H9 (cell line): ENCODE results near the gene ZSWIM8. TPM values are rescaled to one million over a fixed set of nuclear protein-coding genes. Genes with fewer than 3 reads are reported as not detected.

ENCODE experiments used
- DNase-seq: peaks from one replicate; pipeline ENCODE4 v3.0.0-alpha.2; 2017
- H2AFZ ChIP-seq: one replicate; pipeline ENCODE4 v1.6.1; 2013; ENCODE audit warnings: mild to moderate bottlenecking, low read length, control low read depth, moderate library complexity
- H2AK5ac ChIP-seq: 2 replicates; pipeline ENCODE4 v1.6.1; 2013; ENCODE audit warnings: low read length, control low read depth, mixed read lengths; ENCODE audit not compliant: insufficient read length
- H2BK120ac ChIP-seq: one replicate; pipeline ENCODE4 v1.6.1; 2013; ENCODE audit warnings: low read depth, mild to moderate bottlenecking, low read length, control low read depth, inconsistent platforms; ENCODE audit not compliant: poor library complexity, severe bottlenecking
- H2BK12ac ChIP-seq: 2 replicates; pipeline ENCODE4 v1.6.1; 2013; ENCODE audit warnings: low read length, control low read depth, mixed read lengths, low read depth; ENCODE audit not compliant: insufficient read length
- H2BK15ac ChIP-seq: 2 replicates; pipeline ENCODE4 v1.6.1; 2013; ENCODE audit warnings: low read depth, low read length, control low read depth
- H2BK20ac ChIP-seq: one replicate; pipeline ENCODE4 v1.6.1; 2013; ENCODE audit warnings: low read depth, mild to moderate bottlenecking, low read length, control low read depth, inconsistent platforms; ENCODE audit not compliant: poor library complexity, severe bottlenecking
- H2BK5ac ChIP-seq: 2 replicates; pipeline ENCODE4 v1.6.1; 2013; ENCODE audit warnings: low read length, control low read depth, mixed read lengths; ENCODE audit not compliant: insufficient read length
- H3K14ac ChIP-seq: 2 replicates; pipeline ENCODE4 v1.6.1; 2013; ENCODE audit warnings: low read length, control low read depth; ENCODE audit not compliant: insufficient read depth
- H3K18ac ChIP-seq: 2 replicates; pipeline ENCODE4 v1.6.1; 2013; ENCODE audit warnings: low read depth, mild to moderate bottlenecking, mixed read lengths, low read length, control low read depth; ENCODE audit not compliant: insufficient read length
- H3K23ac ChIP-seq: 2 replicates; pipeline ENCODE4 v1.6.1; 2013; ENCODE audit warnings: low read length, control low read depth, mixed read lengths, low read depth; ENCODE audit not compliant: insufficient read length
- H3K23me2 ChIP-seq: 2 replicates; pipeline ENCODE4 v1.6.1; 2013; ENCODE audit warnings: low read depth, mild to moderate bottlenecking, mixed read lengths, low read length, control low read depth; ENCODE audit not compliant: insufficient read length, poor library complexity, severe bottlenecking
- H3K27ac ChIP-seq: 2 replicates; pipeline ENCODE4 v1.5.1; 2013; ENCODE audit warnings: low read length, control low read depth, mixed read lengths, low read depth; ENCODE audit not compliant: insufficient read length
- H3K27me3 ChIP-seq: 2 replicates; pipeline ENCODE4 v1.6.1; 2013; ENCODE audit warnings: low read length, control low read depth, inconsistent platforms; ENCODE audit not compliant: insufficient read depth
- H3K4ac ChIP-seq: 2 replicates; pipeline ENCODE4 v1.6.1; 2013; ENCODE audit warnings: low read depth, mild to moderate bottlenecking, control low read depth, inconsistent platforms, low read length, moderate library complexity
- H3K4me1 ChIP-seq: 2 replicates; pipeline ENCODE4 v1.6.1; 2013; ENCODE audit warnings: low read length, control low read depth, inconsistent platforms; ENCODE audit not compliant: insufficient read depth
- H3K4me2 ChIP-seq: 2 replicates; pipeline ENCODE4 v1.6.1; 2013; ENCODE audit warnings: low read length, control low read depth, mixed read lengths; ENCODE audit not compliant: insufficient read length, insufficient read depth
- H3K56ac ChIP-seq: 2 replicates; pipeline ENCODE4 v1.6.1; 2013; ENCODE audit warnings: low read depth, mild to moderate bottlenecking, mixed read lengths, low read length, control low read depth; ENCODE audit not compliant: insufficient read length
- H3K79me1 ChIP-seq: 2 replicates; pipeline ENCODE4 v1.6.1; 2013; ENCODE audit warnings: low read depth, mild to moderate bottlenecking, moderate library complexity, low read length, control low read depth, inconsistent platforms; ENCODE audit not compliant: insufficient read depth, poor library complexity, severe bottlenecking
- H3K79me2 ChIP-seq: 2 replicates; pipeline ENCODE4 v1.6.1; 2013; ENCODE audit warnings: low read length, control low read depth, inconsistent platforms; ENCODE audit not compliant: insufficient read depth
- H3K9ac ChIP-seq: 2 replicates; pipeline ENCODE4 v1.6.1; 2013; ENCODE audit warnings: low read length, control low read depth, mixed read lengths; ENCODE audit not compliant: insufficient read length; ENCODE audit errors: extremely low read depth
- H3K9me3 ChIP-seq: one replicate; pipeline ENCODE4 v1.6.1; 2013; ENCODE audit warnings: low read depth, low read length, inconsistent platforms; ENCODE audit not compliant: control insufficient read depth
- H3T11ph ChIP-seq: one replicate; pipeline ENCODE4 v1.6.1; 2013; ENCODE audit warnings: mild to moderate bottlenecking, low read length, control low read depth, inconsistent platforms
- H4K20me1 ChIP-seq: one replicate; pipeline ENCODE4 v1.6.1; 2013; ENCODE audit not compliant: control insufficient read depth, insufficient read length, insufficient read depth
- H4K5ac ChIP-seq: 2 replicates; pipeline ENCODE4 v1.6.1; 2013; ENCODE audit warnings: low read depth, mild to moderate bottlenecking, mixed read lengths, low read length, control low read depth; ENCODE audit not compliant: insufficient read length
- H4K8ac ChIP-seq: replicated peaks from 2 replicates; pipeline ENCODE4 v1.6.1; 2013; ENCODE audit warnings: low read length, control low read depth, mixed read lengths, low read depth; ENCODE audit not compliant: insufficient read length
- H4K91ac ChIP-seq: 2 replicates; pipeline ENCODE4 v1.6.1; 2013; ENCODE audit warnings: low read depth, mild to moderate bottlenecking, moderate library complexity, mixed read lengths, low read length, control low read depth; ENCODE audit not compliant: insufficient read length
- H3K27ac Mint-ChIP-seq, 3 experiments: 2 replicates in 2 of 3; 3 replicates in 1 of 3; pipeline ENCODE4 v1.8.0; 2020 to 2021; ENCODE audit warnings: mixed read lengths in 3 of 3, mild to moderate bottlenecking in 1 of 3, moderate library complexity in 1 of 3
- H3K27me3 Mint-ChIP-seq: 2 replicates; pipeline ENCODE4 v1.8.0; 2021; ENCODE audit warnings: low read depth, mild to moderate bottlenecking, moderate library complexity, mixed read lengths
- H3K36me3 Mint-ChIP-seq, 3 experiments: 2 replicates in 2 of 3; 3 replicates in 1 of 3; pipeline ENCODE4 v1.8.0; 2020 to 2021; ENCODE audit warnings: low read depth in 3 of 3, mixed read lengths in 3 of 3; ENCODE audit not compliant: insufficient read depth in 1 of 3
- H3K4me1 Mint-ChIP-seq, 2 experiments: 2 replicates each; pipeline ENCODE4 v1.8.0; 2020; ENCODE audit warnings: mixed read lengths in 2 of 2
- H3K4me3 Mint-ChIP-seq, 2 experiments: 2 replicates in 1 of 2; 3 replicates in 1 of 2; pipeline ENCODE4 v1.8.0; 2020 to 2021; ENCODE audit warnings: mild to moderate bottlenecking in 2 of 2, mixed read lengths in 2 of 2, moderate library complexity in 1 of 2
- H3K9me3 Mint-ChIP-seq, 2 experiments: 2 replicates in 1 of 2; 3 replicates in 1 of 2; pipeline ENCODE4 v1.8.0; 2020; ENCODE audit warnings: mild to moderate bottlenecking in 2 of 2, mixed read lengths in 2 of 2, moderate library complexity in 1 of 2
- WGBS: extraction: QIAGEN DNeasy Blood & Tissue Kit; methylation state at CpG from one replicate; pipeline ENCODE4 v1.1.7; 2013; ENCODE audit warnings: missing lambda C conversion rate, low lambda C conversion rate, mixed read lengths; ENCODE audit not compliant: insufficient read length; ENCODE audit errors: extremely low coverage; 5-methylcytosine and 5-hydroxymethylcytosine counted together
- total RNA-seq: library from RNA; stranded (reverse); gene quantifications from 2 replicates; pipeline ENCODE4 v1.2.1, GENCODE V29; 2021
- TF ChIP-seq, protein P1 (sequence below): fragments of 200-600 bp; sonication (generic); conservative IDR thresholded peaks from 3 replicates; pipeline ENCODE4 v1.8.0; 2021; ENCODE audit warnings: antibody characterized with exemption, mild to moderate bottlenecking

Gene ZSWIM8
- total RNA-seq, 1 experiment from 2014 or later: 41.0 TPM

DNA sequence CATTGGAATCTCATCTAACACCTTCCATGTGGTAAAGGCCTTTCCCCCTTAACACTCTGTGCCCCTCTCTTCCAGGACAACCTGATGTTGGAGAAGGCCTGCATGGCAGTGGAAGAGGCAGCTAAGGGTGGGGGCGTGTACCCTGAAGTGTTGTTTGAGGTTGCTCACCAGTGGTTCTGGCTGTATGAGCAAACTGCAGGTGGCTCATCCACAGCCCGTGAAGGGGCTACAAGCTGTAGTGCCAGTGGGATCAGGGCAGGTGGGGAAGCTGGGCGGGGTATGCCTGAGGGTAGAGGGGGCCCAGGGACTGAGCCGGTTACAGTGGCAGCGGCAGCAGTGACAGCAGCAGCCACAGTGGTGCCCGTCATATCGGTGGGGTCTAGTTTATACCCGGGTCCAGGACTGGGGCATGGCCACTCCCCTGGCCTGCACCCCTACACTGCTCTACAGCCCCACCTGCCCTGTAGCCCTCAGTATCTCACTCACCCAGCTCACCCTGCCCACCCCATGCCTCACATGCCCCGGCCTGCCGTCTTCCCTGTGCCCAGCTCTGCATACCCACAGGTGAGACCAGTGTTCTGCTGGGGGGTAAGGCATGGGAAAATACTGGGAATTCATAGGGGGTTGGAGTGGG, 13.6 kb downstream of the ZSWIM8 start:
- Histone ChIP-seq H3K79me2 (no peaks in the 10 kb centered on the region), H4K20me1 (no peaks in the 10 kb centered on the region), H3K79me1 (no peaks in the 10 kb centered on the region), H3K4me1 (no peaks in the 10 kb centered on the region), H4K8ac (no peak overlapping the region), H2BK12ac (no peak overlapping the region), H2BK5ac (no peak overlapping the region), H2AFZ (no peak overlapping the region), H3K9me3 (no peaks in the 10 kb centered on the region), H4K91ac (no peak overlapping the region), H3K27ac (no peak overlapping the region), H3K23ac (no peak overlapping the region), H2BK15ac (no peak overlapping the region), H3K9ac (no peak overlapping the region), H3K27me3 (no peaks in the 10 kb centered on the region), H3K4me2 (no peak overlapping the region), H2AK5ac (no peak overlapping the region), H2BK20ac (no peak overlapping the region), H3K56ac (no peak overlapping the region), H3K18ac (no peak overlapping the region), H2BK120ac (no peak overlapping the region), H4K5ac (no peak overlapping the region), H3K23me2 (no peaks in the 10 kb centered on the region), H3K14ac (no peak overlapping the region), H3K4ac (no peak overlapping the region), H3T11ph (no peak overlapping the region)
- no peak overlapping the region for H3K27ac Mint-ChIP-seq
- no peaks in the 10 kb centered on the region for H3K27me3 Mint-ChIP-seq
- no CpG with 5 or more reads among the region's 10 CpGs for WGBS
- H3K36me3 Mint-ChIP-seq: peaks cover 16 to 74% (median 52%) of the 10 kb centered on the region in 3 experiments; a peak in 6 of 7 replicates
- TF ChIP-seq, protein P1, sequence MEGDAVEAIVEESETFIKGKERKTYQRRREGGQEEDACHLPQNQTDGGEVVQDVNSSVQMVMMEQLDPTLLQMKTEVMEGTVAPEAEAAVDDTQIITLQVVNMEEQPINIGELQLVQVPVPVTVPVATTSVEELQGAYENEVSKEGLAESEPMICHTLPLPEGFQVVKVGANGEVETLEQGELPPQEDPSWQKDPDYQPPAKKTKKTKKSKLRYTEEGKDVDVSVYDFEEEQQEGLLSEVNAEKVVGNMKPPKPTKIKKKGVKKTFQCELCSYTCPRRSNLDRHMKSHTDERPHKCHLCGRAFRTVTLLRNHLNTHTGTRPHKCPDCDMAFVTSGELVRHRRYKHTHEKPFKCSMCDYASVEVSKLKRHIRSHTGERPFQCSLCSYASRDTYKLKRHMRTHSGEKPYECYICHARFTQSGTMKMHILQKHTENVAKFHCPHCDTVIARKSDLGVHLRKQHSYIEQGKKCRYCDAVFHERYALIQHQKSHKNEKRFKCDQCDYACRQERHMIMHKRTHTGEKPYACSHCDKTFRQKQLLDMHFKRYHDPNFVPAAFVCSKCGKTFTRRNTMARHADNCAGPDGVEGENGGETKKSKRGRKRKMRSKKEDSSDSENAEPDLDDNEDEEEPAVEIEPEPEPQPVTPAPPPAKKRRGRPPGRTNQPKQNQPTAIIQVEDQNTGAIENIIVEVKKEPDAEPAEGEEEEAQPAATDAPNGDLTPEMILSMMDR: no peak
- H3K4me3 Mint-ChIP-seq: no peak overlapping the region
- H3K9me3 Mint-ChIP-seq: no peaks in the 10 kb centered on the region
- no peaks in the 10 kb centered on the region for H3K4me1 Mint-ChIP-seq
- no peak for DNase-seq
